ENCODE measurements around the gene C2CD2L.
"Not testable (repeated sequence)": the region's sequence is repeated elsewhere in the genome, so short reads cannot be mapped to it uniquely, and the experiment has no call there.

C2CD2L gene

GRCh38 chr11:119113716-119114115 lies 6.6 kb downstream of the C2CD2L start:
- DNase-seq (ENCODE audit: low spot score), result no peak

GRCh38 chr11:119114351-119114750 lies 7.2 kb downstream of the C2CD2L start:
- DNase-seq (ENCODE audit: low spot score), result no peak

GRCh38 chr11:119115484-119116234 lies 8.5 kb downstream of the C2CD2L start:
- no peak for DNase-seq (ENCODE audit: low spot score)

- no peak for DNase-seq (ENCODE audit: low spot score)
These were observed 9.1 kb downstream of the C2CD2L start for GRCh38 chr11:119116235-119116594.

GRCh38 chr11:119116601-119117000 lies 9.5 kb downstream of the C2CD2L start:
- DNase-seq (ENCODE audit: low spot score), result no peak

- DNase-seq (ENCODE audit: low spot score), result no peak
These were observed 10.0 kb downstream of the C2CD2L start for GRCh38 chr11:119117004-119117706.

GRCh38 chr11:119118227-119118626 lies 11.1 kb downstream of the C2CD2L start:
- DNase-seq (ENCODE audit: low spot score), result no peak

- DNase-seq (ENCODE audit: low spot score), result no peak
These were observed 11.8 kb downstream of the C2CD2L start for GRCh38 chr11:119118946-119119345.

GRCh38 chr11:119120639-119121007 lies 13.5 kb downstream of the C2CD2L start:
- DNase-seq (ENCODE audit: low spot score), result no peak

- DNase-seq (ENCODE audit: low spot score), result peak; percentile 96
These were observed 14.1 kb downstream of the C2CD2L start, which contains the start of gene HINFP for GRCh38 chr11:119121008-119121810. Gene HINFP, plus strand, starts transcription at chr11:119121580. Its CDS starts 5,365 bp downstream, at chr11:119126945.

- no peak for DNase-seq (ENCODE audit: low spot score)
These were observed 14.6 kb downstream of the C2CD2L start for GRCh38 chr11:119121811-119122124.

- DNase-seq (ENCODE audit: low spot score), result no peak
These were observed 18.7 kb downstream of the C2CD2L start for GRCh38 chr11:119125821-119126220.

GRCh38 chr11:119126675-119127268 lies 19.6 kb downstream of the C2CD2L start:
- DNase-seq (ENCODE audit: low spot score), result no peak

- DNase-seq (ENCODE audit: low spot score), result no peak
These were observed 23.5 kb downstream of the C2CD2L start for GRCh38 chr11:119130662-119131061.

- no peak for DNase-seq (ENCODE audit: low spot score)
These were observed 27.3 kb downstream of the C2CD2L start for GRCh38 chr11:119134389-119134978.

GRCh38 chr11:119139276-119139675 lies 32.1 kb downstream of the C2CD2L start:
- DNase-seq (ENCODE audit: low spot score), result not testable (repeated sequence)

GRCh38 chr11:119144825-119145486 lies 37.8 kb downstream of the C2CD2L start:
- DNase-seq (ENCODE audit: low spot score), result peak; percentile 72

GRCh38 chr11:119145551-119145950 lies 38.4 kb downstream of the C2CD2L start:
- no peak for DNase-seq (ENCODE audit: low spot score)

GRCh38 chr11:119147604-119148333 lies 40.6 kb downstream of the C2CD2L start:
- DNase-seq (ENCODE audit: low spot score), result peak; percentile 29

- no peak for DNase-seq (ENCODE audit: low spot score)
These were observed 41.5 kb downstream of the C2CD2L start for GRCh38 chr11:119148720-119149017.

Data from SK-N-DZ (cell line).